Measurements from ENCODE around the gene TCEANC2.
"Not testable (repeated sequence)": the region's sequence is repeated elsewhere in the genome, so short reads cannot be mapped to it uniquely, and the experiment has no call there.

The TCEANC2 gene

DNA sequence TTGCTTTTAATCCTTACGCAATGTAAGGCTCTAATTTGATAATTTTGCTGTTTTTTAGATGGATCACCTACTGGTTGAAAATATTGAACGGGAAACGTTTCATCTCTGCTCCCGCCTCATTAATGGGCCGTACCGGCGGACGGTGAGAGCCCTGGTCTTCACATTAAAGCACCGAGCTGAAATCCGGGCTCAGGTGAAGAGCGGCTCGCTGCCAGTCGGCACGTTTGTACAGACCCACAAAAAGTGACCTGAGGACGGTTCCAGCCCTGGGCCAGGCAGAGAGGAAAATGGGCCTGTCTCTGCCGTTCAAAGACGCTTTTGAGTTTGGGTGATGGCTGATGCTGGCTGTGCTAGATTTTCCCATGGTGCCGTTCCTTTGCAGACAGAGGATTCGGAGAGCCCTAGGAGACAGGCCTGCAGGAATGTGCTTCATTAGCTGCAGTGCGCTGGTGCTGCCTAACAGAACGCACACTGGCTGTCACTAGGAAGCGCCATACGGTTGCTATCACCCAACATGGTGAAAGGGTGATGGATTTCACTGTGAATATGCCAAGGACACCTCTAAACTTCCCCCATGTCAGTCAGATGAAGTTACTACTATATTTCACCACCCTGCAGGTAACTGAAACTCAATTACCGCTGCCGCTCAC, 42.9 kb downstream of the TCEANC2 start:
- no peak for DNase-seq (ENCODE audit: low spot score)
- no peak overlapping the region for H3K27ac ChIP-seq
- CTCF ChIA-PET: no interaction called here
- POLR2A ChIA-PET (ENCODE audit: low non-redundant PET): no interaction called here
- TF ChIP-seq, protein P1, sequence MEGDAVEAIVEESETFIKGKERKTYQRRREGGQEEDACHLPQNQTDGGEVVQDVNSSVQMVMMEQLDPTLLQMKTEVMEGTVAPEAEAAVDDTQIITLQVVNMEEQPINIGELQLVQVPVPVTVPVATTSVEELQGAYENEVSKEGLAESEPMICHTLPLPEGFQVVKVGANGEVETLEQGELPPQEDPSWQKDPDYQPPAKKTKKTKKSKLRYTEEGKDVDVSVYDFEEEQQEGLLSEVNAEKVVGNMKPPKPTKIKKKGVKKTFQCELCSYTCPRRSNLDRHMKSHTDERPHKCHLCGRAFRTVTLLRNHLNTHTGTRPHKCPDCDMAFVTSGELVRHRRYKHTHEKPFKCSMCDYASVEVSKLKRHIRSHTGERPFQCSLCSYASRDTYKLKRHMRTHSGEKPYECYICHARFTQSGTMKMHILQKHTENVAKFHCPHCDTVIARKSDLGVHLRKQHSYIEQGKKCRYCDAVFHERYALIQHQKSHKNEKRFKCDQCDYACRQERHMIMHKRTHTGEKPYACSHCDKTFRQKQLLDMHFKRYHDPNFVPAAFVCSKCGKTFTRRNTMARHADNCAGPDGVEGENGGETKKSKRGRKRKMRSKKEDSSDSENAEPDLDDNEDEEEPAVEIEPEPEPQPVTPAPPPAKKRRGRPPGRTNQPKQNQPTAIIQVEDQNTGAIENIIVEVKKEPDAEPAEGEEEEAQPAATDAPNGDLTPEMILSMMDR (conservative IDR thresholded peaks at IDR 0.05; ENCODE audit: low read depth): no peak

DNA sequence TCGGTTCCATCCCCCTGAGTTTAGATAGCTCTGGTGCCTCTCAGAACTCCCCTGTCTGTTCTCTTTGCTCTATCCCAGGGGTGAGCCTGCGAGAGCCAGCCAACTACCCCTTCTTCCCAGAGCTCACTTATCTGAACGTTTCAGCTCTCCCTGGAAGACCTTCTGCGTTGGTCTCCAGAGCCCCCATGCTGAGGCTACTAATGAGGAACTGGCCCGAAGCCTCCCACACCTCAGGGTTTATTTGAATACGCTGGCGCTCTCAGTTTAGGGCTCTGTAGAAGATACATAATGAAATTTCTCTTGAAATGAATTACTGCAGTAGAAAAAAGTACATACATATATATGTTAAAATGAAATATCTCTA, 43.5 kb downstream of the TCEANC2 start:
- no peak for DNase-seq (ENCODE audit: low spot score)
- TF ChIP-seq, protein P1 (conservative IDR thresholded peaks at IDR 0.05; ENCODE audit: low read depth): no peak
- ChIA-PET CTCF (no interaction called here), POLR2A (ENCODE audit: low non-redundant PET) (no interaction called here)
- H3K27ac ChIP-seq: no peak overlapping the region

DNA sequence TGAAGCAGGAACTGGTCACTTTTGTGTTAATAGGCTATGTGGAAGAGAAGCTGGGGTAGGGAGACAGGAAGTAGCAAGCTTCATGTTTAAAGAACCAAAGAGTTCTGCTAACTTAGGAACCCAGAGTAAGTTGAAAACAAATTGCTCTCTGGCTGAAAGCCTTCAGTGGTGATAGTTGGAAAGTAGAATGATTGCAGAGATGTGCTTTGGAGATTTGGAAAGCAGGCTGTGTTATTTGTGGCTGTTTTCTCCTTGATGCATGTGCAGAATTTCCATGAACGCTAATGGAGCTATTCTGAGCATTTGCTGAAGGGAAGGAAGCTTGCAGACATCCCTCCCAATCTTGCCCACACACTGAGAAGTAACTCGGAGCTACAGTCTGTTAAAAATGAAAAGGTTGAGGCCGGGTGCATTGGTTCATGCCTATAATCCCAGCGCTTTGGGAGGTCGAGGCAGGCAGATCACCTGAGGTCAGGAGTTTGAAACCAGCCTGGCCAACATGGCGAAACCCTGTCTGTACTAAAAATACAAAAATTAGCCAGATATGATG, 45.7 kb downstream of the TCEANC2 start:
- POLR2A ChIA-PET (ENCODE audit: low non-redundant PET): no interaction called here
- no peak overlapping the region for H3K27ac ChIP-seq
- TF ChIP-seq, protein P1 (conservative IDR thresholded peaks at IDR 0.05; ENCODE audit: low read depth): no peak
- DNase-seq (ENCODE audit: low spot score): no peak
- CTCF ChIA-PET: interaction anchor here (0.6 kb wide), 1 partner anchor 243 kb away, joined by 3 read pairs; no protein-coding TSS in a partner anchor

DNA sequence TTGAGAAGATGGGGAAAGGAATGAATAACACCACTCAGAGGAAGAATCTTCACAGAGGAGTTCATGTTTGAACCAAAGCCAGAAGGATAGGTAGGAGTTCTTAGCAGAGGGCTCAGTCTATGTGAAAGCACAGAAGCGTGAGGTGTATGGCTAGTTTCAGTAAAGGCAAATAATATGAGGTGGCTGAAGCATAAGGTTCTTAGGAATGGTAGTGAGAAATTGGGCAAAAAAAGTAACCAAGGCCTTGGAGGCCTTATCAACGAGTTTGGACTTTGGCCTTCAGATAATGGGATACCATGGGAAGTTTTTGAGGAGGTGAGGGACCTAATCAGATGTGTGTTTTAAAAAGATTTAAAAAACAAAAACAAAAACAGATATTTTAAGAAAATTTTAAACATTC, 47.1 kb downstream of the TCEANC2 start:
- CTCF ChIA-PET: no interaction called here
- no peak overlapping the region for H3K27ac ChIP-seq
- POLR2A ChIA-PET (ENCODE audit: low non-redundant PET): no interaction called here
- TF ChIP-seq, protein P1 (conservative IDR thresholded peaks at IDR 0.05; ENCODE audit: low read depth): no peak
- no peak for DNase-seq (ENCODE audit: low spot score)

DNA sequence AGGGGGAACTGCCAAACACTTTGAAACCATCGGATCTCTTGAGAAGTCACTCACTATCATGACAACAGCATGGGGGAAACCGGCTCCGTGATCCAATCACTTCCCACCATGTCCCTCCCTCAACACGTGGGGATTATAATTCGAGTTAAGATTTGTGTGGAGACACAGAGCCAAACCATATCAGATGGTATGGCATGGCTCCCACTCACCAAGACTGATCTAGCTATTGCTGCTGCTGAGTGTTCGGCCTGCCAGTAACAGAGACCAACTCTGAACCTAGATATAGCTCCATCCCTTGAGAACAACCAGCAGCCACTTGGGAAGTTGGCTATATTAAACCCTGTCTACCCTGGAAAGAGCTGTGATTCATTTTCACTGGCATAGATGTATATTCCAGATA, 50.0 kb downstream of the TCEANC2 start:
- TF ChIP-seq, protein P1 (conservative IDR thresholded peaks at IDR 0.05; ENCODE audit: low read depth): no peak
- ChIA-PET CTCF (interaction anchor here (0.5 kb wide), 1 partner anchor 191 kb away, joined by 3 read pairs; no protein-coding TSS in a partner anchor), POLR2A (ENCODE audit: low non-redundant PET) (no interaction called here)
- no peak overlapping the region for H3K27ac ChIP-seq
- DNase-seq (ENCODE audit: low spot score): no peak

DNA sequence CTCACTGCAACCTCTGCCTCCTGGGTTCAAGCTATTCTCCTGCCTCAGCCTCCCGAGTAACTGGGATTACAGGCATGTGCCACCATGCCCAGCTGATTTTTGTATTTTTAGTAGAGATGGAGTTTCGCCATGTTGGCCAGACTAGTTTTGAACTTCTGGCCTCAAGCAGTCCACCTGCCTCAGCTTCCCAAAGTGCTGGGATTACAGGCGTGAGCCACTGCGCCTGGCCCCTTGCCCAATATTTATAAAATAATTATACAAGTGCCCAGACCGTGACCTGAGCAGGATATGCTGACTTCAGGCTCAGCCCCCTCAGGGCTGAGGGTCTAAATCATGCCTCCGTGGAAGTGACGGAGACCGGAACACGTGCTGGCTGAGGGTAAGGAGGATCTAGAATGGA, 51.2 kb downstream of the TCEANC2 start:
- CTCF ChIA-PET: interaction anchor here (0.6 kb wide), 1 partner anchor 1341 kb away, joined by 3 read pairs; no protein-coding TSS in a partner anchor
- H3K27ac ChIP-seq; DNase-seq (ENCODE audit: low spot score); POLR2A ChIA-PET (ENCODE audit: low non-redundant PET): not testable (repeated sequence)

DNA sequence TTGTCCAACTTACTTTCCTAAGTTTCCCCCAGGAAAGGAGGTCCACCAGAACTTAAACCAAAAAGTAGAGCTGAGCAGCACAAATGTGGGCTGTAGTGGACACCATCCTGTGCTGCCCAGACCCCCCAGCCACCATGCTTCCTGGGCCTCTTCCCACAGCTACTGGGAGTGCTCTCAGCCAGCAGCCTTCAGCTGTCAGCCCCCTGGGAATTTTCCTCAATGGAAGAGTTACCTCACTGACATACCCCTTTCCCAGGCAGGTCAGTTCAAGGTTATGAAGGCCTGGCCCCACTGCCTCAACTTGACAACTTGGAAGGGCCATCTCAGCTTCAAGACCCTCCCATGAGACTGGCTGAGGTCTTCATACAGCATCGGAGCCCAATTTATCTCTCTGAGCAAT, 51.7 kb downstream of the TCEANC2 start:
- TF ChIP-seq, protein P1 (conservative IDR thresholded peaks at IDR 0.05; ENCODE audit: low read depth): no peak
- no peak overlapping the region for H3K27ac ChIP-seq
- ChIA-PET POLR2A (ENCODE audit: low non-redundant PET) (no interaction called here), CTCF (interaction anchor here (0.6 to 1.0 kb wide), 2 partner anchors 16 to 1340 kb away, joined by 3 read pairs; no protein-coding TSS in a partner anchor)
- no peak for DNase-seq (ENCODE audit: low spot score)
